GM19238 (cell line): Measurements from ENCODE around the gene PANX2.

ENCODE experiments used
- DNase-seq: peaks from one replicate; pipeline ENCODE4 v3.0.0; 2011; ENCODE audit warnings: low spot score; ENCODE audit not compliant: insufficient read length

The PANX2 gene

GRCh38 chr22:50211147-50211546 lies 40.6 kb downstream of the PANX2 start:
- no peak for DNase-seq

GRCh38 chr22:50213263-50213662 lies 42.7 kb downstream of the PANX2 start:
- no peak for DNase-seq

DNA sequence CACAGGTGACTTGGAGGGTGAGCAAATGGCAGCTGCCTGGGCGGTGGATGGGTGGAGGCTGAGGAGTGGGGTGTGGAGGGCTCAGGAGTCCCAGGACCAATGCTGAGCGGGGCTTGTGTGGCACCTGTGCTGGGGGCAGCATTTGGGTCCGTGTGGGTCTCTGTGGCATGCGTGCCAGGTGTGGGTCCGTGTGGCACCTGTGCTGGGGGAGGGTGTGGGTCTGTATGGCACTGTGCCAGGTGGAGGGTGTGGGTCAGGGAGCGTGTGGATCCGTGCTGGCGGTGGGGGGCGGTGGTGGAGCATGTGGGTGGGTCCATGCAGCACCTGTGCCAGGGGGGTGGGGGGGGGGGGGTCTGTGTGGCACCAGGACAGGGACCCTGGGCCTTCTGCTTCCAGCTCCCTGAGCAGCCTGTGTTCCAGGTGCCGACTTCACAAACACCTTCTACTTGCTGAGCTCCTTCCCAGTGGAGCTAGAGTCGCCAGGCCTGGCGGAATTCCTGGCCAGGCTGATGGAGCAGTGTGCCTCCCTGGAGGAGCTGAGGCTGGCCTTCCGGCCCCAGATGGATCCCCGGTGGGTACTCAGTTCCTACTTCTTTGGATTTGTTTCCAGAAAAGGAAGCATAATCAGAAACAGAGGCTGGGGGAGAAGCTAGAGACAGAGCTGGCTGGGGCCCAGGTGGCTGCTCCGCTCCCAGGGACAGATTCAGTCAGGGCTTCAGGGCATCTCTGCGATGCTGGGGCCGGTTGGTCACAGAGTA lies 44.9 kb downstream of the PANX2 start:
- no peak for DNase-seq

- no peak for DNase-seq
Measured at GRCh38 chr22:50216055-50216683, 45.6 kb downstream of the PANX2 start.

- no peak for DNase-seq
Measured at GRCh38 chr22:50216684-50217520, 46.4 kb downstream of the PANX2 start.

GRCh38 chr22:50217543-50218152 lies 47.1 kb downstream of the PANX2 start:
- DNase-seq: no peak

- no peak for DNase-seq
Measured at GRCh38 chr22:50218153-50218995, 47.8 kb downstream of the PANX2 start.

DNA sequence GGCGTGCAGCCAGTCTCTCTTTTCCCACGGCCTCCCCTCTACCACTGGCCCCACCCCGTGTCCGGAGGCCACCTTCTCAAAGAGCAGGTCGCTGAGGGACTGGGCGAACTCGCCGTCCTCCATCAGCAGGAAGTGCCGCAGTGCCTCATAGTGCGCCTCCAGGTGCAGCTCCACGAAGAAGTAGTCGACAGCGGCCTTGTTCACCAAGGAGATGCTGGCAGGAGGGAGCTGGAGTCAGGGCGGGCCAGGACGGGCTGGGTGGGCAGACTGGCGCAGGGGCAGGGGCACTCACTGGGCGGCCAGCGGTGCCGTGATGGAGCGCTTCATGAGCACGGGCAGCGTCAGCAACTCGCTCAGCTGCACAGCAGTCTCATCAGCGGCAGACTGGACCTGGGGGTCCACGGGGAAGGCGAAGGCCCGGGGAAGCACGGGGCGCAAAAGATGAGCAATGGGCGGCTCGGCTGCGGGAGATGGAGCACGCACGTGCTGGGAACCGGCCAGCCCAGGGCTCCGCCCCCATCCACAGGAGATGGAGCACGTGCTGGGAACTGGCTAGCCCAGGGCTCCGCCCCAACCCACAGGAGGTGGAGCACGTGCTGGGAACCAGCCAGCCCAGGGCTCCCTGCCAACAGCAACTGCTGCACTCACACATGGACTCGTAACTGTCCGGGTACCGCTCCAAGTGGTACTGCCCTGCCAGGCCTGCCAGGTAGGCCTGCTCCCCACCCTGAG lies 48.6 kb downstream of the PANX2 start:
- no peak for DNase-seq

- no peak for DNase-seq
Measured at GRCh38 chr22:50219800-50220602, 49.5 kb downstream of the PANX2 start.

GRCh38 chr22:50220603-50221409 lies 50.3 kb downstream of the PANX2 start:
- no peak for DNase-seq

- DNase-seq: no peak
Measured at GRCh38 chr22:50221410-50222300, 51.1 kb downstream of the PANX2 start.

GRCh38 chr22:50222508-50222907 lies 52.0 kb downstream of the PANX2 start:
- no peak for DNase-seq

DNA sequence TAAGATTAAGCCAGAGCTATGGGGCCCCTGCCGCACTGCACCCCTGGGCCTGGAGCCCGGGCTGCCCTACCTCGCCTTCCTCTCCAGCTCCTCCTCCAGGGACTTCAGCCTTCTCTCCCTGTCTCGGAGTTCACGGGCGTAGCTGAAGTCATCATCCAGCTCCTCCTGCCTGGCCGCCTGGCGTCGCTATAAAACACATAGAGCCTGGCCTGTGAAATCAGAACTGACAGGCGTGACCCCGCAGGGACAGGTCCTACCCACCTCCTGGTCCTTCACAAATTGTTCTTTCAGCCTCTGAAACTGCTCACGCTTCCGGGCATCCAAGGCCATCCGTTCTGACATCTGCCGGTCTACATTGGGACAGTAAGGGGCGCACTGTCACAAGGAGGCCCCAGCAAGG lies 53.5 kb downstream of the PANX2 start:
- no peak for DNase-seq

DNA sequence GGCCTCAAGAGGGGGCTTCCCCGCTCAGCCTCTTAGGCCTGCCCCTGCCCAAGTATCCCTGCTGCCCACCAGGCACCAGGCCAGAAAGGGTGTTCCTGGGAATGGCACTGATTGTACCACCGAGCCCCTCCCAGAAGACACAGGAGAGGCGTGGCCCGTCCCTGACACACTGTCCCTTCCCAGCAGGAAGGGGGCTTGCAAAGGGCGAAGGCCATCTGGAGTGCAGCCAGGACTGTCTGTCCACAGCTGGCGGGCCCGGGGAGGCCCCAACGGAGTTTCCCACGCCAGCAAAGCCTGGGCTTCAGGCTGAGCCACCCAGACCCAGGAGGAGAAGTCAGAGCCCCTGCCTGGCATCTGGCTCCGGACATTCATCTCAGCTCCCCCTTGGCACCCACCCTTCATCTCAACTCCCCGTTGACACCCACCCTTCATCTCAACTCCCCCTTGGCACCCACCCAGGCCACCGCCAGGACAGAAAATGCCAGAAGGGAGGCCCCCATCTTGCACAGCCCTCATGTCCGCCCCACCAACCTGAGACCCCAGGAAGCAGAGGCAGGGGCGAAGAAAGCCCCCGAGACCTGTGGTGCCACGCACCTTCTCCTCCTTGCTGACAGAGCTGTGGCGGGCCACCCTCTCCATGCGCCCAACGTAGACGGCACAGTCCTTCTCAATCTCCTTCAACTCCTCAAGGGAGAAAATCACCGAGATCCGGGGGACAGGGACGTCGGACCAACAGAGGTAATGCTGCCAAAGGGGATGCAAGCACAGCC lies 54.9 kb downstream of the PANX2 start:
- no peak for DNase-seq

DNA sequence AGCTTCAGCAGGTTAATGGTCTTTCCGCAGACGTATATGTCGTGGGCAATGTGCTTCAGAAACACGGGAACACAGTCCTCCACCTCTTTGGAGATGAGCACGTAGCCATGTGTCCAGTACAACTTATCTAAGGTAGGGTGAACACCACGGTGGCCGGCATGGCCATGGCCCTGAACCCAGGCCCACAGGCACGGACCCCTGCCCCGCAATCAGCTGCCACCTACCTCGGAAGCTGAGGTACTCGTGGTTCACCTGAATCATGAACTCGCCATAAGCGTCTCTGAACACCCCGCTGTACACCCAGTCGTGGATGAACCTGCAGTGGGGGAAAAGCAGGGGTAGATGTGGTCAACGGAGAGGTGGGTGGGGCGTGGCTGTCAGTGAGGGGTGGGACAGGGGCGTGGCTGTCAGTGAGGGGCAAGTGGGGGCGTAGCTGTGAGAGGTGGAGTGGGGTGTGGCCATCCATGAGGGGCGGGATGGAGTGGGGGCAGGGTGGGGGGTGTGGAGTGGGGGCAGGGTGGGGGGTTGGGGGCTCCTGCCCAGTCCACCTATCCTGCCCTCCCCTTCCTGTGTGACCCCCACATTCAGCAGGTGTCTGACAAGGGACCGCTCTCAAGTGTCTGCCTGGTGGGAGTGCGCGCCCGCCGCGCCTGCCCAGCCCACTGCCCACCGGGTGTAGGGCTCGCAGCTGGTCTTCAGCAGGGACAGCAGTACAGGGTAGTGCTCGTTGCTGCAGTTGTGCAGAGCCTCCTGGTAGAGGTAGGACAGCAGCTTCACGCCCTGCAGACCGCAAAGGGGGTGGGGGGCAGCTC lies 55.7 kb downstream of the PANX2 start:
- no peak for DNase-seq

DNA sequence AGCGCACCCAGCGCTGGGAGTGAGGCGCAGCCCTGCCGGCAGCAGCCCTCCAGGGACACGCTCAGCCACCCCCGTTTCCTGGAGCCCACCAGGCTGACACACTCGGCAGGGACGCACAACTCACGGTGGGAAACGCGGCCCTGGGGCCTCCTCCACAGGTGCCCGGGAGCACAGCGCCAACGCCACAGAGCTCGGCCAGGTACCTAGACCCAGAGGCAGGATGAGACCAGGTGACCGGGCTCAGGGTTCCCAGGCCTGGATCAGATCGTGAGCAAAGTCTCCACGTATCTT lies 56.3 kb downstream of the PANX2 start:
- no peak for DNase-seq
